ENCODE measurements around the gene CALD1. TPM values are rescaled to one million over a fixed set of nuclear protein-coding genes. Genes with fewer than 3 reads are reported as not detected.

Gene CALD1
- total RNA-seq, 3 donors from 2014 or later, result 40.3 to 1,241 (median 134) TPM

DNA sequence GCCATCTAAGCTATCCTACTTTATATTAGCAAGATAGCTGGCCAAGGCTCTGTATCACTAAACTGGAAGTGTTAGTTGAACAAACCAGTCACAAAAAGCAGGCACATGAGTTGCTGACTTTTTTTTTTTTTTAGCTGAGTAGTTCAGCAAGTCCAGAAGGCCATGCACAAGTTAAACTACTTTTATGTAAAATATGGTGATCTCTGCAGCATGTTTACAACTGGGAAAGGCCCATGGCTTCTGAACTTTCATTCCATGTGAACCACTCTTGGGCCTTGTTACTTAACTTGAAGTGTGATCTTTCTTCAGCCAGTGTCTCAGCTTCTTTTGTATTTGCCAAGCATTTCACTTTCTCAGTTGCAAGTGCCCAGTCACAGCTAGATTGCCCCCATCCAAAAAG lies 78.5 kb downstream of the CALD1 start:
- DNase-seq (no peak), ATAC-seq (no peak)
- intact Hi-C loops (cut with DNase I, micrococcal nuclease), result no loop called here
- Histone ChIP-seq H3K9me3 (no peaks in the 10 kb centered on the region), H3K4me1 (ENCODE audit: low read depth) (no peaks in the 10 kb centered on the region), H3K36me3 (ENCODE audit: low read depth) (no peaks in the 10 kb centered on the region), H3K4me3 (no peak overlapping the region)
- no peak for TF ChIP-seq CTCF (IDR thresholded peaks at IDR 0.05)

GRCh38 chr7:134859783-134860182 lies 80.3 kb downstream of the CALD1 start:
- Histone ChIP-seq H3K4me3 (no peak overlapping the region), H3K9me3 (no peaks in the 10 kb centered on the region), H3K4me1 (ENCODE audit: low read depth) (no peaks in the 10 kb centered on the region), H3K36me3 (ENCODE audit: low read depth) (no peaks in the 10 kb centered on the region)
- no peak for TF ChIP-seq CTCF (IDR thresholded peaks at IDR 0.05)
- intact Hi-C loops (cut with DNase I, micrococcal nuclease), result no loop called here
- ATAC-seq (no peak), DNase-seq (no peak)

DNA sequence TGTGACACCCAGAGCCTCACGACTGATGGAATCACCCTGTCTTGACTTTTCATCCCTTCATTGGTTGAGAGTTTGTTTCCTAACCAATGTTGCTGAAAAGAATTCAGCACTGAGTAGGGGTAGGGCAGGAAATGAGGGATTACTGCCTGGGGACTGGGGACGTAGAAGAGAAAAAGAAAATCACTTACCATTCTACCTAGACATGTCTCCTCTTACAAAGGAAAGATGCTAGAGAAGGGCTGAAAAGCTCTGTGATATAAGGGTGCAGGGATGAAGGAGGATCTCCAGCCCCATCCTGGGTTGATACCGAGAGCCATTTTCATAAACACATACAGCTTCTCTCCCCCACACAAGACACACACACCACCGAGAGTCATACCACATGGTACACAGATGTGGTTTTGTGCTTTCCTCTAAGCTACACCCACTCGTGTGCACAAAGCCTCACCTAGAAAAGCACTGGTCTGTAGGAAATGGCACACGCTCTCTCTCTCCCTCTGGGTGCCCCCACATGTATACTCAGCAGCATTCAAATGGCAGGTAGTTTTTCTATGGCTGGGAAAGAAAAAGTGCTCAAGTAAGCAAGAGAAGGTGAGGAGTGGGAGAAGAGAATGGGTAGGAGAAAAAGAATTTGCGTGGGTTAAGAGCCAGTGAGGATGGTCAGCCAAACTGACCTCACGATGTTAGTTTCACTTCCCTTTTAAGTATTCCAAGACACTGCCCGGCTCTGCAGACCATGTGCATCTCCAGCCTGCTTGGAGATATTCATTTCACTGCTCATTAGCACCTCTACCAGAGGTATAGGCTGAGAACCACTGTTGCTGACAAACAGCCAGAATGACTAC lies 85.8 kb downstream of the CALD1 start:
- intact Hi-C loops (cut with DNase I, micrococcal nuclease), result no loop called here
- Histone ChIP-seq H3K36me3 (ENCODE audit: low read depth) (no peaks in the 10 kb centered on the region), H3K9me3 (no peaks in the 10 kb centered on the region), H3K4me3 (no peak overlapping the region), H3K4me1 (ENCODE audit: low read depth) (no peaks in the 10 kb centered on the region)
- ATAC-seq (peak; percentile 43), DNase-seq (no peak)
- no peak for TF ChIP-seq CTCF (IDR thresholded peaks at IDR 0.05)

DNA sequence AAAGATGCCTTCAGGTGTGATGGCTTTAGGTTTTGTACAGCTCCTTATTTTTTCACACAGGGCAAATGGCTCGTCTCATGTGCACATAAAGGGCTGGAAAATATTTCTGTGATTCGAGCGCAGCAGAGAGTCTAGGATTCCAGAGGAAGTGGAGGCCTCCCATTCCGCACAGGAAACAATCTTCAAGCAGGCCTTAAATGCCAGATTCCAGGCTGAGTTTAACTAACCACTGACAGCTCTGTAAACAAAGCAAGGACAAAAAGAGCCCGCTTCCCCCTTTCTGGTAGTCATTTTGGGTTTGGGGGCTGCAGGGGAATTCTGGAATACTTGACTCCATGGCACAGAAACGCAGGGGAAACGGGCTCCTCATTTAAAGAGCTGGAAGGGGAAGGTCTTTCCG lies 87.2 kb downstream of the CALD1 start:
- ATAC-seq (no peak), DNase-seq (no peak)
- H3K4me1 ChIP-seq (ENCODE audit: low read depth), result no peaks in the 10 kb centered on the region
- H3K4me3 ChIP-seq, result no peak overlapping the region
- H3K9me3 ChIP-seq, result no peaks in the 10 kb centered on the region
- TF ChIP-seq CTCF (IDR thresholded peaks at IDR 0.05), result no peak
- no peaks in the 10 kb centered on the region for H3K36me3 ChIP-seq (ENCODE audit: low read depth)
- intact Hi-C loops (cut with DNase I, micrococcal nuclease), result no loop called here

- intact Hi-C loops (cut with DNase I, micrococcal nuclease), result no loop called here
- ATAC-seq (no peak), DNase-seq (no peak)
- Histone ChIP-seq H3K9me3 (no peaks in the 10 kb centered on the region), H3K4me1 (ENCODE audit: low read depth) (no peaks in the 10 kb centered on the region), H3K36me3 (ENCODE audit: low read depth) (no peaks in the 10 kb centered on the region), H3K4me3 (no peak overlapping the region)
- no peak for TF ChIP-seq CTCF (IDR thresholded peaks at IDR 0.05)
These were observed 90.7 kb downstream of the CALD1 start for GRCh38 chr7:134870156-134870555.
